HEK293 (cell line): ENCODE data around the gene TIGAR.
A peak's percentile ranks its signal among the peaks of the same experiment; 100 is the strongest.

Experiments
- CTCF ChIA-PET: fragments of 350-600 bp; formaldehyde crosslinking; extraction: SDS; loops from one replicate; lab custom pipeline; 2021; ENCODE audit warnings: antibody characterized with exemption; lab: Yijun Ruan, JAX
- POLR2A ChIA-PET: fragments of 300-600 bp; formaldehyde crosslinking; extraction: SDS; loops from one replicate; lab custom pipeline; 2020; ENCODE audit warnings: antibody characterized with exemption, inconsistent platforms; lab: Yijun Ruan, JAX
- H3K27ac ChIP-seq: fragments of 200-500 bp; sonication (Bioruptor generic); 2 replicates; pipeline ENCODE4 v1.5.1; 2014; ENCODE audit warnings: low read depth, low read length, control low read depth, inconsistent platforms; ENCODE audit errors: extremely low read depth
- H3K36me3 ChIP-seq, 2 experiments: fragments of 200-500 bp in 1 of 2; sonication (Bioruptor generic) in 1 of 2; 1 replicate in 1 of 2; 2 replicates in 1 of 2; pipeline ENCODE4 v1.5.1; 2014 to 2017; ENCODE audit warnings: inconsistent platforms in 2 of 2, low read length in 2 of 2; ENCODE audit not compliant: control insufficient read depth in 2 of 2, insufficient read depth in 1 of 2
- H3K4me1 ChIP-seq: fragments of 200-500 bp; sonication (Bioruptor generic); 2 replicates; pipeline ENCODE4 v1.5.1; 2014; ENCODE audit warnings: mild to moderate bottlenecking, low read length, inconsistent platforms; ENCODE audit not compliant: control insufficient read depth, insufficient read depth
- H3K4me3 ChIP-seq: 2 replicates; pipeline ENCODE4 v1.5.1; 2011; ENCODE audit warnings: low read depth, mild to moderate bottlenecking, control low read depth, low read length, moderate library complexity
- H3K9me3 ChIP-seq: fragments of 200-500 bp; sonication (Bioruptor generic); 2 replicates; pipeline ENCODE4 v1.5.1; 2014; ENCODE audit warnings: low read depth, low read length, inconsistent platforms; ENCODE audit not compliant: control insufficient read depth, insufficient read depth
- BCL11B ChIP-seq: fragments of 450-650 bp; formaldehyde crosslinking; IDR thresholded peaks from 2 replicates; pipeline ENCODE4 v1.5.1; 2016; ENCODE audit warnings: low read depth, missing biosample characterization, missing genetic modification characterization
- KLF10 ChIP-seq: fragments of 450-650 bp; IDR thresholded peaks from 2 replicates; pipeline ENCODE4 v1.5.1; 2018; ENCODE audit warnings: missing biosample characterization, mild to moderate bottlenecking, missing genetic modification characterization
- KLF7 ChIP-seq: fragments of 450-650 bp; formaldehyde crosslinking; IDR thresholded peaks from 2 replicates; pipeline ENCODE4 v1.5.1; 2016; ENCODE audit warnings: missing biosample characterization, missing genetic modification characterization, borderline replicate concordance
- MZF1 ChIP-seq: fragments of 450-650 bp; formaldehyde crosslinking; IDR thresholded peaks from 2 replicates; pipeline ENCODE4 v1.5.1; 2017; ENCODE audit warnings: missing biosample characterization, missing genetic modification characterization, borderline replicate concordance
- SETDB1 ChIP-seq: IDR thresholded peaks from one replicate; pipeline ENCODE4 v1.6.1; 2017; ENCODE audit warnings: mild to moderate bottlenecking, low read length, moderate library complexity, mixed read lengths; ENCODE audit not compliant: insufficient read length
- SP3 ChIP-seq: fragments of 450-650 bp; formaldehyde crosslinking; IDR thresholded peaks from 2 replicates; pipeline ENCODE4 v1.5.1; 2016; ENCODE audit warnings: missing biosample characterization, missing genetic modification characterization
- ZBTB1 ChIP-seq: fragments of 450-650 bp; formaldehyde crosslinking; IDR thresholded peaks from 2 replicates; pipeline ENCODE4 v1.5.1; 2016; ENCODE audit warnings: missing biosample characterization, missing genetic modification characterization
- ZBTB20 ChIP-seq: fragments of 450-650 bp; formaldehyde crosslinking; IDR thresholded peaks from 2 replicates; pipeline ENCODE4 v1.5.1; 2016; ENCODE audit warnings: missing biosample characterization, missing genetic modification characterization
- ZBTB21 ChIP-seq: fragments of 450-650 bp; formaldehyde crosslinking; IDR thresholded peaks from 2 replicates; pipeline ENCODE4 v1.5.1; 2017; ENCODE audit warnings: missing biosample characterization, missing genetic modification characterization
- ZBTB44 ChIP-seq: fragments of 450-650 bp; IDR thresholded peaks from 2 replicates; pipeline ENCODE4 v1.5.1; 2018; ENCODE audit warnings: missing biosample characterization, mild to moderate bottlenecking, missing genetic modification characterization
- ZBTB7A ChIP-seq: fragments of 450-650 bp; formaldehyde crosslinking; IDR thresholded peaks from 2 replicates; pipeline ENCODE4 v1.5.1; 2016; ENCODE audit warnings: low read depth, missing biosample characterization, missing genetic modification characterization
- ZFP3 ChIP-seq: fragments of 450-650 bp; formaldehyde crosslinking; IDR thresholded peaks from 2 replicates; pipeline ENCODE4 v1.5.1; 2016; ENCODE audit warnings: low read depth, missing biosample characterization, missing genetic modification characterization
- ZNF133 ChIP-seq: fragments of 450-650 bp; formaldehyde crosslinking; IDR thresholded peaks from 2 replicates; pipeline ENCODE4 v1.5.1; 2016; ENCODE audit warnings: missing biosample characterization, missing genetic modification characterization
- ZNF175 ChIP-seq: fragments of 450-650 bp; formaldehyde crosslinking; IDR thresholded peaks from 2 replicates; pipeline ENCODE4 v1.5.1; 2016; ENCODE audit warnings: missing biosample characterization, missing genetic modification characterization
- ZNF184 ChIP-seq: fragments of 450-650 bp; IDR thresholded peaks from 2 replicates; pipeline ENCODE4 v1.5.1; 2018; ENCODE audit warnings: missing biosample characterization, mild to moderate bottlenecking, missing genetic modification characterization
- ZNF19 ChIP-seq: fragments of 450-650 bp; formaldehyde crosslinking; IDR thresholded peaks from 2 replicates; pipeline ENCODE4; 2016; ENCODE audit warnings: missing biosample characterization, missing genetic modification characterization, low read depth
- ZNF239 ChIP-seq: fragments of 450-650 bp; formaldehyde crosslinking; IDR thresholded peaks from 2 replicates; pipeline ENCODE4 v1.5.1; 2016; ENCODE audit warnings: missing biosample characterization, missing genetic modification characterization
- ZNF24 ChIP-seq: fragments of 450-650 bp; formaldehyde crosslinking; IDR thresholded peaks from 2 replicates; pipeline ENCODE4 v1.5.1; 2016; ENCODE audit warnings: missing biosample characterization, missing genetic modification characterization
- ZNF266 ChIP-seq: fragments of 450-650 bp; formaldehyde crosslinking; IDR thresholded peaks from 2 replicates; pipeline ENCODE4 v1.5.1; 2016; ENCODE audit warnings: missing biosample characterization, missing genetic modification characterization, low read depth
- ZNF366 ChIP-seq: fragments of 450-650 bp; formaldehyde crosslinking; conservative IDR thresholded peaks from 2 replicates; pipeline ENCODE4 v1.5.1; 2016; ENCODE audit warnings: missing biosample characterization, missing genetic modification characterization
- ZNF473 ChIP-seq: fragments of 450-650 bp; formaldehyde crosslinking; IDR thresholded peaks from 2 replicates; pipeline ENCODE4 v1.5.1; 2017; ENCODE audit warnings: missing biosample characterization, missing genetic modification characterization
- ZNF48 ChIP-seq: fragments of 450-650 bp; formaldehyde crosslinking; IDR thresholded peaks from 2 replicates; pipeline ENCODE4 v1.5.1; 2016; ENCODE audit warnings: missing biosample characterization, missing genetic modification characterization
- ZNF518A ChIP-seq: fragments of 450-650 bp; formaldehyde crosslinking; conservative IDR thresholded peaks from 2 replicates; pipeline ENCODE4 v1.5.1; 2016; ENCODE audit warnings: low read depth, missing biosample characterization, missing genetic modification characterization
- ZNF626 ChIP-seq: fragments of 450-650 bp; sonication (Bioruptor Pico); formaldehyde crosslinking; IDR thresholded peaks from 2 replicates; pipeline ENCODE4 v1.5.1; 2018; ENCODE audit warnings: missing biosample characterization, missing genetic modification characterization, inconsistent platforms
- ZNF701 ChIP-seq: fragments of 450-650 bp; formaldehyde crosslinking; IDR thresholded peaks from 2 replicates; pipeline ENCODE4 v1.5.1; 2016; ENCODE audit warnings: missing biosample characterization, missing genetic modification characterization
- ZNF768 ChIP-seq: fragments of 450-650 bp; formaldehyde crosslinking; IDR thresholded peaks from 2 replicates; pipeline ENCODE4 v1.5.1; 2018; ENCODE audit warnings: missing biosample characterization, mild to moderate bottlenecking, missing genetic modification characterization
- ZNF776 ChIP-seq: fragments of 450-650 bp; formaldehyde crosslinking; IDR thresholded peaks from 2 replicates; pipeline ENCODE4 v1.5.0; 2017; ENCODE audit warnings: missing biosample characterization, missing genetic modification characterization, borderline replicate concordance
- ZNF792 ChIP-seq: fragments of 450-650 bp; formaldehyde crosslinking; IDR thresholded peaks from 2 replicates; pipeline ENCODE4 v1.5.1; 2016; ENCODE audit warnings: missing biosample characterization, missing genetic modification characterization
- ZSCAN23 ChIP-seq: fragments of 450-650 bp; formaldehyde crosslinking; IDR thresholded peaks from 2 replicates; pipeline ENCODE4 v1.5.1; 2016; ENCODE audit warnings: missing biosample characterization, missing genetic modification characterization

TIGAR gene

GRCh38 chr12:4272424-4273272 is 48.4 kb upstream of the TIGAR start (continued):
- no peak; the same call in 1 of the 2 replicates for TF ChIP-seq ZNF792
- TF ChIP-seq ZNF19 (tag by site-specific recombination): no peak
- no peak for TF ChIP-seq ZNF239 (tag by site-specific recombination)
- no peak for TF ChIP-seq ZNF626 (tag by site-specific recombination)
- TF ChIP-seq ZBTB7A (tag by site-specific recombination): 0 out of 2 replicates have a peak, but pooled peaks have one; percentile 62
- TF ChIP-seq ZNF473 (tag by site-specific recombination): no peak
- TF ChIP-seq ZFP3 (tag by site-specific recombination): no peak
- peak; percentile 66; the same call in 1 of the 2 replicates for TF ChIP-seq ZBTB20
- TF ChIP-seq MZF1 (tag by site-specific recombination): peak; percentile 71; the same call in 1 of the 2 replicates
- no peak; the same call in 1 of the 2 replicates for TF ChIP-seq ZBTB44 (tag by site-specific recombination)
- no peak for TF ChIP-seq ZSCAN23 (tag by site-specific recombination)
- TF ChIP-seq ZNF768: no peak
- TF ChIP-seq, all 188 proteins: peak for 72

- H3K9me3 ChIP-seq: no peaks in the 10 kb centered on the region
- peak overlapping the region; percentile 67 for H3K4me3 ChIP-seq
- peaks cover 29% of the 10 kb centered on the region for H3K4me1 ChIP-seq
- CTCF ChIA-PET: interaction anchor here (0.7 kb wide), 1 partner anchor 275 kb away, joined by 4 read pairs; no protein-coding TSS in a partner anchor
- POLR2A ChIA-PET: interaction anchor here (0.6 to 1.4 kb wide), 10 partner anchors 10 to 1382 kb away, joined by 3 to 6 read pairs (median 3); partner anchors contain the start of genes TIGAR and TULP3
- peak overlapping the region; percentile 72; the same call in 1 of the 2 replicates for H3K27ac ChIP-seq
- peaks cover 6 to 22% of the 10 kb centered on the region in 2 experiments; a peak in 2 of 3 replicates for H3K36me3 ChIP-seq
- TF ChIP-seq KLF7 (tag by site-specific recombination) (0 out of 2 replicates have a peak, but pooled peaks have one; percentile 9), ZNF266 (tag by site-specific recombination) (no peak), ZNF133 (tag by site-specific recombination) (no peak), ZNF366 (peak; percentile 99; the same call in 1 of the 2 replicates), ZBTB7A (tag by site-specific recombination) (no peak), ZNF518A (tag by site-specific recombination) (no peak), ZNF175 (tag by site-specific recombination) (no peak), SP3 (no peak), ZNF701 (no peak), ZBTB1 (tag by site-specific recombination) (no peak), ZNF48 (tag by site-specific recombination) (no peak), KLF10 (no peak), ZNF776 (tag by site-specific recombination) (no peak), ZNF24 (no peak), ZNF184 (tag by site-specific recombination) (no peak), ZBTB20 (peak; percentile 90), ZBTB21 (tag by site-specific recombination) (no peak), SETDB1 (no peak), BCL11B (tag by site-specific recombination) (0 out of 2 replicates have a peak, but pooled peaks have one; percentile 42)
Observed at GRCh38 chr12:4273273-4273651, 47.8 kb upstream of the TIGAR start.
